ENCODE results near the gene MYOM3.
"Not testable (repeated sequence)": the region's sequence is repeated elsewhere in the genome, so short reads cannot be mapped to it uniquely, and the experiment has no call there.

- not testable (repeated sequence) for TF ChIP-seq ZNF302 (CRISPR knock-in tag; IDR thresholded peaks at IDR 0.05); RCOR1 (IDR thresholded peaks at IDR 0.05; ENCODE audit: low read depth, low read length)
Observed at GRCh38 chr1:24048894-24049293, 63.0 kb downstream of the MYOM3 start.

Measured in A549 (cell line).